IMR-90 (cell line): ENCODE measurements around the gene AKT3.

Experiments used
- POLR2A ChIP-seq: IDR thresholded peaks from 2 replicates; pipeline ENCODE4 v1.6.1; 2012; ENCODE audit warnings: mild to moderate bottlenecking, low read depth, low read length
- RFX5 ChIP-seq: IDR thresholded peaks from 2 replicates; pipeline ENCODE4 v1.8.0; 2012; ENCODE audit warnings: low read depth, mild to moderate bottlenecking, low read length, moderate library complexity
- TF ChIP-seq, protein P1 (sequence below): fragments of 150-350 bp; IDR thresholded peaks from 2 replicates; pipeline ENCODE4 v1.6.1; 2017; ENCODE audit warnings: mild to moderate bottlenecking, antibody characterized with exemption, low read length, low read depth
- TF ChIP-seq, protein P2 (sequence below): conservative IDR thresholded peaks from 2 replicates; pipeline ENCODE4 v1.5.1; 2012; ENCODE audit warnings: mild to moderate bottlenecking, low read depth, low read length, improper control_type of control experiment

DNA sequence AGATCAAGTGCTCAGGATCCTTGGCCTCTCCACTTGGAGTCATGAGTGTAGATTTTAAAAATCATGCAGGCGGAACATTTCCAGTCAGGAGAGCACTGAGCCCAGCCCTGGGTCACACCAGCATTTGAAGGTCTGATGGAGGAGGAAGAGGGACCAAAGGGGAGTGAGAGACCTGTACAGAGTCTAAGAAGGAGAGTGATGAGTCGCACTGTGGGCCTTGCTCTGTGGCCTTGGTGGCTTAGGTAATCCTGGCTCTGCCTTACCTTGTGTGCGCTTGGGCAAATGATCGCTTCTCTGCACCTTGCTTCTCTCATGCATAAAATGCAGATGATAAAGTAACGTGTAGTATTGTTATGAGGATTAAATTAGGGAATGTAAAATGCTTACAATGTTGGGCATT lies 368.9 kb downstream of the AKT3 start:
- TF ChIP-seq, protein P1, sequence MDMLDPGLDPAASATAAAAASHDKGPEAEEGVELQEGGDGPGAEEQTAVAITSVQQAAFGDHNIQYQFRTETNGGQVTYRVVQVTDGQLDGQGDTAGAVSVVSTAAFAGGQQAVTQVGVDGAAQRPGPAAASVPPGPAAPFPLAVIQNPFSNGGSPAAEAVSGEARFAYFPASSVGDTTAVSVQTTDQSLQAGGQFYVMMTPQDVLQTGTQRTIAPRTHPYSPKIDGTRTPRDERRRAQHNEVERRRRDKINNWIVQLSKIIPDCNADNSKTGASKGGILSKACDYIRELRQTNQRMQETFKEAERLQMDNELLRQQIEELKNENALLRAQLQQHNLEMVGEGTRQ: no peak
- TF ChIP-seq, protein P2, sequence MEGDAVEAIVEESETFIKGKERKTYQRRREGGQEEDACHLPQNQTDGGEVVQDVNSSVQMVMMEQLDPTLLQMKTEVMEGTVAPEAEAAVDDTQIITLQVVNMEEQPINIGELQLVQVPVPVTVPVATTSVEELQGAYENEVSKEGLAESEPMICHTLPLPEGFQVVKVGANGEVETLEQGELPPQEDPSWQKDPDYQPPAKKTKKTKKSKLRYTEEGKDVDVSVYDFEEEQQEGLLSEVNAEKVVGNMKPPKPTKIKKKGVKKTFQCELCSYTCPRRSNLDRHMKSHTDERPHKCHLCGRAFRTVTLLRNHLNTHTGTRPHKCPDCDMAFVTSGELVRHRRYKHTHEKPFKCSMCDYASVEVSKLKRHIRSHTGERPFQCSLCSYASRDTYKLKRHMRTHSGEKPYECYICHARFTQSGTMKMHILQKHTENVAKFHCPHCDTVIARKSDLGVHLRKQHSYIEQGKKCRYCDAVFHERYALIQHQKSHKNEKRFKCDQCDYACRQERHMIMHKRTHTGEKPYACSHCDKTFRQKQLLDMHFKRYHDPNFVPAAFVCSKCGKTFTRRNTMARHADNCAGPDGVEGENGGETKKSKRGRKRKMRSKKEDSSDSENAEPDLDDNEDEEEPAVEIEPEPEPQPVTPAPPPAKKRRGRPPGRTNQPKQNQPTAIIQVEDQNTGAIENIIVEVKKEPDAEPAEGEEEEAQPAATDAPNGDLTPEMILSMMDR: no peak
- TF ChIP-seq RFX5 (no peak), POLR2A (no peak)
